A549 (cell line): Measurements from ENCODE around the gene CRYBB1. TPM values are rescaled to one million over a fixed set of nuclear protein-coding genes. Genes with fewer than 3 reads are reported as not detected.

ENCODE experiments used
- ATAC-seq, 2 experiments: fragments of 200-7000 bp in 1 of 2; fragments of >200 bp in 1 of 2; cut with Nextera tagmentation in 1 of 2; cut with Tn5 transposase in 1 of 2; 3 replicates each; pipeline versions ENCODE4 v1.8.0 to v1.9.1; 2018 to 2020; ENCODE audit warnings: mild to moderate bottlenecking in 1 of 2, moderate library complexity in 1 of 2
- CTCF ChIA-PET: fragments of 300-600 bp; sonication (Branson Sonifier 250); formaldehyde crosslinking; extraction: SDS; loops from one replicate; lab custom pipeline; 2021; ENCODE audit warnings: antibody characterized with exemption, inconsistent platforms; lab: Yijun Ruan, JAX
- POLR2A ChIA-PET: fragments of 350-600 bp; formaldehyde crosslinking; extraction: SDS; loops from one replicate; lab custom pipeline; 2021; ENCODE audit warnings: antibody characterized with exemption, inconsistent platforms; lab: Yijun Ruan, JAX
- DNase-seq, 2 experiments: peaks; one replicate each; pipeline versions ENCODE4 v3.0.0 to v3.0.0-alpha.2; 2011 to 2016; ENCODE audit warnings: low read depth in 1 of 2, low spot score in 1 of 2
- FAIRE-seq: peaks from 2 replicates; lab custom pipeline; 2011; peaks lifted over from hg19 to GRCh38; lab: Jason Lieb, UNC
- H3K27ac ChIP-seq, 2 experiments: fragments of >200 bp; sonication (Bioruptor Twin); formaldehyde crosslinking; 3 replicates each; pipeline ENCODE4 v1.5.1; 2016 to 2017
- H3K4me1 ChIP-seq: fragments of >200 bp; sonication (Bioruptor Twin); formaldehyde crosslinking; 3 replicates; pipeline ENCODE4 v1.6.1; 2016
- H3K4me2 ChIP-seq: fragments of >200 bp; sonication (Bioruptor Twin); formaldehyde crosslinking; 3 replicates; pipeline ENCODE4 v1.6.1; 2016
- H3K4me3 ChIP-seq: fragments of >200 bp; sonication (Bioruptor Twin); formaldehyde crosslinking; 3 replicates; pipeline ENCODE4 v1.5.1; 2016
- H3K9me3 ChIP-seq: fragments of >200 bp; sonication (Bioruptor Twin); formaldehyde crosslinking; 3 replicates; pipeline ENCODE4 v1.6.1; 2016
- BHLHE40 ChIP-seq: IDR thresholded peaks from 2 replicates; pipeline ENCODE4 v1.6.1; 2012; ENCODE audit warnings: low read depth, low read length, inconsistent platforms
- CBX8 ChIP-seq: fragments of 200-600 bp; sonication (generic); IDR thresholded peaks from 2 replicates; pipeline ENCODE4 v1.6.1; 2016
- CHD2 ChIP-seq: fragments of 150-350 bp; IDR thresholded peaks from 2 replicates; pipeline ENCODE4 v1.6.1; 2014; ENCODE audit warnings: low read length; ENCODE audit not compliant: partially characterized antibody
- EP300 ChIP-seq, 2 experiments: fragments of >200 bp; sonication (Bioruptor Twin); formaldehyde crosslinking; IDR thresholded peaks; 2 replicates in 1 of 2; 3 replicates in 1 of 2; pipeline ENCODE4 v1.6.1; 2016 to 2017
- FOSL2 ChIP-seq, 2 experiments: fragments of 450-650 bp in 1 of 2; fragments of >200 bp in 1 of 2; sonication (Bioruptor Twin) in 1 of 2; formaldehyde crosslinking; IDR thresholded peaks; 2 replicates each; pipeline versions ENCODE4 v1.5.0 to v1.6.1; 2016 to 2020; ENCODE audit warnings: mild to moderate bottlenecking in 1 of 2, moderate library complexity in 1 of 2
- HDAC2 ChIP-seq: fragments of 200-600 bp; sonication (generic); IDR thresholded peaks from 2 replicates; pipeline ENCODE4 v1.6.1; 2016
- HEYL ChIP-seq: fragments of 250-450 bp; sonication (Bioruptor Pico); IDR thresholded peaks from 2 replicates; pipeline ENCODE4 v1.8.0; 2021; ENCODE audit warnings: mild to moderate bottlenecking, moderate library complexity
- HMGXB4 ChIP-seq: fragments of 250-450 bp; sonication (Bioruptor Pico); IDR thresholded peaks from 2 replicates; pipeline ENCODE4 v1.5.0; 2021; ENCODE audit warnings: mild to moderate bottlenecking, moderate library complexity, borderline replicate concordance
- JUN ChIP-seq, 2 experiments: fragments of >200 bp; sonication (Bioruptor Twin); formaldehyde crosslinking; IDR thresholded peaks; 2 replicates in 1 of 2; 3 replicates in 1 of 2; pipeline ENCODE4 v1.6.1; 2016 to 2017
- JUNB ChIP-seq: fragments of >200 bp; sonication (Bioruptor Twin); formaldehyde crosslinking; IDR thresholded peaks from 2 replicates; pipeline ENCODE4 v1.6.1; 2016
- MAX ChIP-seq: IDR thresholded peaks from 2 replicates; pipeline ENCODE4 v1.6.1; 2012
- NR3C1 ChIP-seq: fragments of >200 bp; sonication (Bioruptor Twin); formaldehyde crosslinking; IDR thresholded peaks from 3 replicates; pipeline ENCODE4 v1.6.1; 2017
- RFX5 ChIP-seq: fragments of 450-650 bp; IDR thresholded peaks from 2 replicates; pipeline ENCODE4 v1.7.1; 2014; ENCODE audit warnings: antibody characterized with exemption, mild to moderate bottlenecking, moderate library complexity
- SMC3 ChIP-seq: fragments of >200 bp; sonication (Bioruptor Twin); formaldehyde crosslinking; IDR thresholded peaks from 3 replicates; pipeline ENCODE4 v1.6.1; 2018; ENCODE audit warnings: inconsistent platforms
- ZFP36 ChIP-seq: fragments of 450-650 bp; IDR thresholded peaks from 2 replicates; pipeline ENCODE4 v1.6.1; 2014; ENCODE audit warnings: borderline replicate concordance; ENCODE audit not compliant: partially characterized antibody
- ZSCAN20 ChIP-seq: fragments of 250-450 bp; sonication (Bioruptor Pico); IDR thresholded peaks from 2 replicates; pipeline ENCODE4 v1.8.0; 2022; ENCODE audit warnings: mild to moderate bottlenecking, moderate library complexity
- WGBS: methylation state at CpG from one replicate; pipeline ENCODE4 v1.1.6; 2017; ENCODE audit errors: missing lambda C conversion rate; 5-methylcytosine and 5-hydroxymethylcytosine counted together
- polyA plus RNA-seq, 4 experiments: library from polyadenylated mRNA; depleted of rRNA in 3 of 4; stranded (reverse); fragments of >200 nt; fragmentation: RNase III in 1 of 4; extraction: RNeasy Plus Mini Kit Qiagen cat#74134 plus additional on column Dnase treatment in 1 of 4; gene quantifications; 2 replicates in 3 of 4; 3 replicates in 1 of 4; pipeline ENCODE4 v1.2.3, GENCODE V29; 2011 to 2017
- TF ChIP-seq, protein P1 (sequence below): fragments of >200 bp; sonication (Bioruptor Twin); formaldehyde crosslinking; IDR thresholded peaks from 3 replicates; pipeline ENCODE4 v1.5.1; 2016
- TF ChIP-seq, protein P2 (sequence below): fragments of 150-350 bp; IDR thresholded peaks from 2 replicates; pipeline ENCODE4 v1.6.1; 2014; ENCODE audit warnings: low read depth, mild to moderate bottlenecking, low read length
- TF ChIP-seq, protein P3 (sequence below): IDR thresholded peaks from 2 replicates; pipeline ENCODE4 v1.6.1; 2012
- TF ChIP-seq, protein P4 (sequence below): fragments of >200 bp; sonication (Bioruptor Twin); formaldehyde crosslinking; IDR thresholded peaks from 3 replicates; pipeline ENCODE4 v1.6.1; 2016

Gene CRYBB1
- polyA plus RNA-seq, 2 of the 4 experiments (the other 2 are of a cell fraction), result not detected

DNA sequence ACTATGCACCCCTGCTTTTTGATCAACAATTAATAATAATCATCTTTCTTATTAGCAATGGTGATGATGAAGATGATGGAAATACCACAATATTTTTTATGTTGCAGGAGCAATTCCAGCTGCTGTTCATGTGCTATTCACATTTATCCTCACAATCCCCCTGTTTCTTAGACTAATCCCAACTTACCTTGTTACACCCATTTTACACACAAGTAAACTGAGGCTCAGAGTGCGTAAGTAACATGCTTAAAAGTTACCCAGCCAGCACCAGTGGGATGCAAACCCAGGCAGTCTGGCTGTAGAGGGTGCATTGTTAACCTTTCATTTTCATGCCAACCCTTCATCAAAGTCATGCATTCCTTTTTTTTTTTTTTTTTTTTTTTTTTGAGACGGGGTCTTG is 2.4 kb upstream of the CRYBB1 start (continued):
- TF ChIP-seq, protein P1, sequence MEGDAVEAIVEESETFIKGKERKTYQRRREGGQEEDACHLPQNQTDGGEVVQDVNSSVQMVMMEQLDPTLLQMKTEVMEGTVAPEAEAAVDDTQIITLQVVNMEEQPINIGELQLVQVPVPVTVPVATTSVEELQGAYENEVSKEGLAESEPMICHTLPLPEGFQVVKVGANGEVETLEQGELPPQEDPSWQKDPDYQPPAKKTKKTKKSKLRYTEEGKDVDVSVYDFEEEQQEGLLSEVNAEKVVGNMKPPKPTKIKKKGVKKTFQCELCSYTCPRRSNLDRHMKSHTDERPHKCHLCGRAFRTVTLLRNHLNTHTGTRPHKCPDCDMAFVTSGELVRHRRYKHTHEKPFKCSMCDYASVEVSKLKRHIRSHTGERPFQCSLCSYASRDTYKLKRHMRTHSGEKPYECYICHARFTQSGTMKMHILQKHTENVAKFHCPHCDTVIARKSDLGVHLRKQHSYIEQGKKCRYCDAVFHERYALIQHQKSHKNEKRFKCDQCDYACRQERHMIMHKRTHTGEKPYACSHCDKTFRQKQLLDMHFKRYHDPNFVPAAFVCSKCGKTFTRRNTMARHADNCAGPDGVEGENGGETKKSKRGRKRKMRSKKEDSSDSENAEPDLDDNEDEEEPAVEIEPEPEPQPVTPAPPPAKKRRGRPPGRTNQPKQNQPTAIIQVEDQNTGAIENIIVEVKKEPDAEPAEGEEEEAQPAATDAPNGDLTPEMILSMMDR, result no peak
- TF ChIP-seq RFX5, result no peak
- no peak for TF ChIP-seq HEYL (CRISPR knock-in tag)
- no peak for TF ChIP-seq JUN (IDR thresholded peaks at IDR 0.05)
- no peak for TF ChIP-seq CBX8
- TF ChIP-seq, protein P2, sequence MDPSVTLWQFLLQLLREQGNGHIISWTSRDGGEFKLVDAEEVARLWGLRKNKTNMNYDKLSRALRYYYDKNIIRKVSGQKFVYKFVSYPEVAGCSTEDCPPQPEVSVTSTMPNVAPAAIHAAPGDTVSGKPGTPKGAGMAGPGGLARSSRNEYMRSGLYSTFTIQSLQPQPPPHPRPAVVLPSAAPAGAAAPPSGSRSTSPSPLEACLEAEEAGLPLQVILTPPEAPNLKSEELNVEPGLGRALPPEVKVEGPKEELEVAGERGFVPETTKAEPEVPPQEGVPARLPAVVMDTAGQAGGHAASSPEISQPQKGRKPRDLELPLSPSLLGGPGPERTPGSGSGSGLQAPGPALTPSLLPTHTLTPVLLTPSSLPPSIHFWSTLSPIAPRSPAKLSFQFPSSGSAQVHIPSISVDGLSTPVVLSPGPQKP, result no peak
- no peak for TF ChIP-seq NR3C1
- TF ChIP-seq HMGXB4 (CRISPR knock-in tag), result no peak
- TF ChIP-seq BHLHE40, result no peak
- TF ChIP-seq, protein P3, sequence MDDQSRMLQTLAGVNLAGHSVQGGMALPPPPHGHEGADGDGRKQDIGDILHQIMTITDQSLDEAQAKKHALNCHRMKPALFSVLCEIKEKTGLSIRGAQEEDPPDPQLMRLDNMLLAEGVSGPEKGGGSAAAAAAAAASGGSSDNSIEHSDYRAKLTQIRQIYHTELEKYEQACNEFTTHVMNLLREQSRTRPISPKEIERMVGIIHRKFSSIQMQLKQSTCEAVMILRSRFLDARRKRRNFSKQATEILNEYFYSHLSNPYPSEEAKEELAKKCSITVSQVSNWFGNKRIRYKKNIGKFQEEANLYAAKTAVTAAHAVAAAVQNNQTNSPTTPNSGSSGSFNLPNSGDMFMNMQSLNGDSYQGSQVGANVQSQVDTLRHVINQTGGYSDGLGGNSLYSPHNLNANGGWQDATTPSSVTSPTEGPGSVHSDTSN, result no peak
- TF ChIP-seq HDAC2, result no peak

DNA sequence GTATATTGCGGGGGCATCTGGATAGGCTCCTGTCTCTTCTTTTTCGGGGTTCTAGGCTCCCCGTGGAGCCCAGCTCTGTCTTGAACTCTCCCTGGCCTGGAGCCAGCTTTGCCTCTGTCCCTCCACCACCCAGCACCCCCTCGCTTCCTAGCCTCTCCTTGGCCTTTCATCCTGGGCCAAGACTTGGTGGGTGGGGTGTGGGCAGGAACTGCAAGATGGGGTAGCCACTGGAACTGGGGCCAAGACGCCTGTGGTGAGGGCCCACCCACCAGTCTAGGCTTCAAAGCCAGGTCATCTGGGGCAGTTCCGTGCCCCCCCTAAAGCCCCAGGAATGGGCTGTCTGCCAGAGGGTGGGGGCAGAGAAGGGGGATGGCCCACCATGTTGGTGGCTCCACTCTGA is 1.7 kb upstream of the CRYBB1 start:
- POLR2A ChIA-PET, result no interaction called here
- 60% methylated on average over 4 of the region's 6 CpGs for WGBS
- Histone ChIP-seq H3K4me1 (no peaks in the 10 kb centered on the region), H3K4me3 (no peak overlapping the region), H3K27ac (no peak overlapping the region), H3K4me2 (no peak overlapping the region), H3K9me3 (no peaks in the 10 kb centered on the region)
- DNase-seq (no peak), ATAC-seq (no peak), FAIRE-seq (no peak)
- CTCF ChIA-PET, result no interaction called here
- no peak for TF ChIP-seq SMC3
- no peak for TF ChIP-seq FOSL2 (IDR thresholded peaks at IDR 0.05)
- no peak for TF ChIP-seq FOSL2 (CRISPR knock-in tag; IDR thresholded peaks at IDR 0.05)
- TF ChIP-seq HEYL (CRISPR knock-in tag), result no peak
- no peak for TF ChIP-seq JUNB
- TF ChIP-seq HMGXB4 (CRISPR knock-in tag), result no peak
- TF ChIP-seq CHD2, result no peak
- no peak for TF ChIP-seq ZFP36
- no peak for TF ChIP-seq EP300 (IDR thresholded peaks at IDR 0.05)
- no peak for TF ChIP-seq BHLHE40
- no peak for TF ChIP-seq MAX
- TF ChIP-seq NR3C1, result no peak
- TF ChIP-seq ZSCAN20 (CRISPR knock-in tag), result no peak
- TF ChIP-seq, protein P4, sequence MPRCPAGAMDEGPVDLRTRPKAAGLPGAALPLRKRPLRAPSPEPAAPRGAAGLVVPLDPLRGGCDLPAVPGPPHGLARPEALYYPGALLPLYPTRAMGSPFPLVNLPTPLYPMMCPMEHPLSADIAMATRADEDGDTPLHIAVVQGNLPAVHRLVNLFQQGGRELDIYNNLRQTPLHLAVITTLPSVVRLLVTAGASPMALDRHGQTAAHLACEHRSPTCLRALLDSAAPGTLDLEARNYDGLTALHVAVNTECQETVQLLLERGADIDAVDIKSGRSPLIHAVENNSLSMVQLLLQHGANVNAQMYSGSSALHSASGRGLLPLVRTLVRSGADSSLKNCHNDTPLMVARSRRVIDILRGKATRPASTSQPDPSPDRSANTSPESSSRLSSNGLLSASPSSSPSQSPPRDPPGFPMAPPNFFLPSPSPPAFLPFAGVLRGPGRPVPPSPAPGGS, result no peak
